Smooth muscle cell (in vitro differentiated cells): Measurements from ENCODE around the gene RFC4. TPM values are rescaled to one million over a fixed set of nuclear protein-coding genes. Genes with fewer than 3 reads are reported as not detected.

Source experiments
- DNase-seq: peaks from one replicate; lab custom pipeline; 2025; ENCODE audit not compliant: unreplicated experiment; lab: John Stamatoyannopoulos, UW
- H2AFZ ChIP-seq: fragments of 200-600 bp; sonication (generic); 2 replicates; pipeline ENCODE4 v1.6.0; 2016; ENCODE audit warnings: antibody characterized with exemption, low read depth, mild to moderate bottlenecking
- H3F3A ChIP-seq: fragments of 200-600 bp; sonication (generic); 2 replicates; pipeline ENCODE4 v1.6.0; 2017; ENCODE audit warnings: antibody characterized with exemption, low read depth
- H3K27ac ChIP-seq: fragments of 200-600 bp; sonication (generic); 2 replicates; pipeline ENCODE4 v1.5.1; 2016; ENCODE audit warnings: low read depth, mild to moderate bottlenecking
- H3K27me3 ChIP-seq: fragments of 200-600 bp; sonication (generic); 2 replicates; pipeline ENCODE4 v1.6.1; 2016; ENCODE audit warnings: low read depth, mild to moderate bottlenecking
- H3K36me3 ChIP-seq: fragments of 200-600 bp; sonication (generic); 2 replicates; pipeline ENCODE4 v1.5.1; 2016; ENCODE audit warnings: low read depth
- H3K4me1 ChIP-seq: fragments of 200-600 bp; sonication (generic); 2 replicates; pipeline ENCODE4 v1.5.1; 2016; ENCODE audit warnings: low read depth
- H3K4me2 ChIP-seq: fragments of 200-600 bp; sonication (generic); 2 replicates; pipeline ENCODE4 v1.6.0; 2016; ENCODE audit warnings: mild to moderate bottlenecking
- H3K4me3 ChIP-seq: fragments of 200-600 bp; sonication (generic); 2 replicates; pipeline ENCODE4 v1.5.1; 2016; ENCODE audit warnings: mild to moderate bottlenecking
- H3K79me2 ChIP-seq: fragments of 200-600 bp; sonication (generic); 2 replicates; pipeline ENCODE4 v1.6.0; 2016; ENCODE audit warnings: low read depth, mild to moderate bottlenecking
- H3K9ac ChIP-seq: fragments of 200-600 bp; sonication (generic); 2 replicates; pipeline ENCODE4 v1.6.0; 2016; ENCODE audit warnings: low read depth
- H3K9me3 ChIP-seq: fragments of 200-600 bp; sonication (generic); replicated peaks from 2 replicates; pipeline ENCODE4 v1.5.1; 2016; ENCODE audit warnings: low read depth
- H4K20me1 ChIP-seq: fragments of 200-600 bp; sonication (generic); 2 replicates; pipeline ENCODE4 v1.6.0; 2016; ENCODE audit warnings: low read depth
- CTCF ChIP-seq: fragments of 200-600 bp; sonication (generic); IDR thresholded peaks from 2 replicates; pipeline ENCODE4 v1.5.1; 2017; ENCODE audit warnings: borderline replicate concordance, mild to moderate bottlenecking, antibody characterized with exemption; ENCODE audit not compliant: insufficient read depth, poor library complexity, severe bottlenecking
- WGBS: methylation state at CpG from one replicate; pipeline ENCODE4 v1.1.7; 2016; ENCODE audit warnings: low lambda C conversion rate; 5-methylcytosine and 5-hydroxymethylcytosine counted together
- polyA plus RNA-seq: library from polyadenylated mRNA; unstranded; fragments of >200 nt; fragmentation: Nextera tagmentation; extraction: Ambion mirVana; gene quantifications from 2 replicates; pipeline ENCODE4 v1.2.1, GENCODE V29; 2016
- total RNA-seq: library from RNA; depleted of rRNA; stranded (reverse); fragments of >200 nt; gene quantifications from 2 replicates; pipeline ENCODE4 v1.2.3, GENCODE V29; 2014

RFC4 gene
- total and polyA plus RNA-seq, 2 experiments from 2014 or later, result 27.8 to 45.5 TPM

- no peaks in the 10 kb centered on the region for H4K20me1 ChIP-seq
- no peak overlapping the region for H3K4me3 ChIP-seq
- no peak overlapping the region for H3K4me2 ChIP-seq
- no peak overlapping the region for H3K27ac ChIP-seq
- no peaks in the 10 kb centered on the region for H3F3A ChIP-seq
- H3K27me3 ChIP-seq, result no peaks in the 10 kb centered on the region
- no peak overlapping the region for H3K9ac ChIP-seq
- TF ChIP-seq CTCF, result no peak
- peaks cover 22% of the 10 kb centered on the region for H3K36me3 ChIP-seq
- no peak for DNase-seq
- H3K79me2 ChIP-seq, result peaks cover 14% of the 10 kb centered on the region
- no peaks in the 10 kb centered on the region for H3K9me3 ChIP-seq
- H2AFZ ChIP-seq, result no peak overlapping the region
- WGBS, result 90% methylated on average over 1 of the region's 1 CpG
- peaks cover 6% of the 10 kb centered on the region for H3K4me1 ChIP-seq
These were observed 6.0 kb downstream of the RFC4 start for GRCh38 chr3:186800285-186800684.

- Histone ChIP-seq H3K36me3 (peaks cover 22% of the 10 kb centered on the region), H3K9me3 (no peaks in the 10 kb centered on the region), H2AFZ (no peak overlapping the region), H3K79me2 (peaks cover 5% of the 10 kb centered on the region), H4K20me1 (no peaks in the 10 kb centered on the region), H3K9ac (no peak overlapping the region), H3K4me2 (no peak overlapping the region), H3F3A (peaks cover under 1% of the 10 kb centered on the region), H3K4me3 (no peak overlapping the region), H3K27ac (no peak overlapping the region), H3K4me1 (no peaks in the 10 kb centered on the region), H3K27me3 (no peaks in the 10 kb centered on the region)
- no peak for DNase-seq
- 99% methylated on average over 3 of the region's 3 CpGs for WGBS
- no peak for TF ChIP-seq CTCF
These were observed 7.9 kb downstream of the RFC4 start for GRCh38 chr3:186798239-186798874.

GRCh38 chr3:186790261-186790981, 15.9 kb downstream of the RFC4 start:
- DNase-seq, result no peak
- 61% methylated on average over 8 of the region's 8 CpGs for WGBS
- H4K20me1 ChIP-seq, result peaks cover 61% of the 10 kb centered on the region

More at GRCh38 chr3:186790261-186790981, 15.9 kb downstream of the RFC4 start:
- Histone ChIP-seq H3K4me3 (no peak overlapping the region), H3K79me2 (peaks cover 20% of the 10 kb centered on the region), H3K36me3 (peaks cover 18% of the 10 kb centered on the region), H3K27ac (peak overlapping the region; percentile 6), H3K9me3 (no peaks in the 10 kb centered on the region), H3K27me3 (no peaks in the 10 kb centered on the region), H3K4me1 (peaks cover 26% of the 10 kb centered on the region), H3F3A (peaks cover 63% of the 10 kb centered on the region), H2AFZ (no peak overlapping the region), H3K9ac (no peak overlapping the region), H3K4me2 (no peak overlapping the region)
- TF ChIP-seq CTCF, result no peak
